Subcutaneous adipose tissue (tissue), 4 donors: Measurements from ENCODE around the gene MPP4. TPM values are rescaled to one million over a fixed set of nuclear protein-coding genes. Genes with fewer than 3 reads are reported as not detected.

Experiments used
- total RNA-seq, 4 donors: library from RNA; depleted of rRNA; stranded (reverse); fragments of >200 nt; gene quantifications; one replicate each; pipeline ENCODE4 v1.1.0, GENCODE V29; 2016
- TF ChIP-seq, protein P1 (sequence below): fragments of 450-650 bp; IDR thresholded peaks from one replicate; pipeline ENCODE4 v1.5.1; 2016; ENCODE audit warnings: low read depth, mild to moderate bottlenecking, control low read depth, antibody characterized with exemption, moderate library complexity

The MPP4 gene
- total RNA-seq, 4 donors from 2014 or later = 0.22 to 0.85 TPM; not detected in 2

DNA sequence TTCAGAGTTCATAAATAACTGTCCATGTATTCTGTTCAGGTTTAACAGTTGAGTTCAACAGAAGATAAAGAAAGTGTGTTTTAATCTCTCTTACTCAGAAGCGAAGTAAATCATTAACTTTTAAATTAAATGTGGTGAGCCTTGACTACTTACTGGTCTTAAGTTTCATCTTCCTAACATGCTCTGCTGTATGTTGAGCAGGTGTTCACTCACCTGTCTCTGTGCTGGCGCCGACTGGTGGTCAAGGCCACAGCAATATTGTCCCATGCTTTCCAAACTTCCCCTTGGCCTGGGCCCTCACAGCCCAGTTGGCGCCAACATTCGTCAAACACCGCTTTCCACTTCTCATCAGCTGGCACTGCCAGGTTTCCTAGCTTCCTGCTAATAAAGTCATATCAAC, 17.0 kb upstream of the MPP4 start:
- TF ChIP-seq, protein P1, sequence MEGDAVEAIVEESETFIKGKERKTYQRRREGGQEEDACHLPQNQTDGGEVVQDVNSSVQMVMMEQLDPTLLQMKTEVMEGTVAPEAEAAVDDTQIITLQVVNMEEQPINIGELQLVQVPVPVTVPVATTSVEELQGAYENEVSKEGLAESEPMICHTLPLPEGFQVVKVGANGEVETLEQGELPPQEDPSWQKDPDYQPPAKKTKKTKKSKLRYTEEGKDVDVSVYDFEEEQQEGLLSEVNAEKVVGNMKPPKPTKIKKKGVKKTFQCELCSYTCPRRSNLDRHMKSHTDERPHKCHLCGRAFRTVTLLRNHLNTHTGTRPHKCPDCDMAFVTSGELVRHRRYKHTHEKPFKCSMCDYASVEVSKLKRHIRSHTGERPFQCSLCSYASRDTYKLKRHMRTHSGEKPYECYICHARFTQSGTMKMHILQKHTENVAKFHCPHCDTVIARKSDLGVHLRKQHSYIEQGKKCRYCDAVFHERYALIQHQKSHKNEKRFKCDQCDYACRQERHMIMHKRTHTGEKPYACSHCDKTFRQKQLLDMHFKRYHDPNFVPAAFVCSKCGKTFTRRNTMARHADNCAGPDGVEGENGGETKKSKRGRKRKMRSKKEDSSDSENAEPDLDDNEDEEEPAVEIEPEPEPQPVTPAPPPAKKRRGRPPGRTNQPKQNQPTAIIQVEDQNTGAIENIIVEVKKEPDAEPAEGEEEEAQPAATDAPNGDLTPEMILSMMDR = no peak

DNA sequence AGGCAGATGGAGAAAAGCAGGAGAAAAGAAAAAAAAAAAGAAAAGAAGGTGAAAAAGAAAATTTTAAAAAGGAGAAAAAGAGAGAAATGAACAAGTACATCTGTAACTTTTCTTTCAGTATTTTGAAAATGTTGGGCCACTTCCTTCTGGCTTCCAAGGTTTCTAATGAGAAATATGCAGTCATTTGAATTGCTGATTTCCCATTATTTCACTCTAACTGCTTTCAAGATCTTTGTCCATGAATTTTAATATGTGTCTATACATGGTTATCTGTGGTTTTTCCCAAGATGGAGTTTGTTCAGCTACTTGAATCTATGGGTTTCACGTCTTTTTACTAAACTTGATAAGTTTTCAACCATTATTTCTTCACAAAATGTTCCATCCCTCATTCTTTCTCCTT, 14.3 kb upstream of the MPP4 start:
- TF ChIP-seq, protein P1 = no peak

DNA sequence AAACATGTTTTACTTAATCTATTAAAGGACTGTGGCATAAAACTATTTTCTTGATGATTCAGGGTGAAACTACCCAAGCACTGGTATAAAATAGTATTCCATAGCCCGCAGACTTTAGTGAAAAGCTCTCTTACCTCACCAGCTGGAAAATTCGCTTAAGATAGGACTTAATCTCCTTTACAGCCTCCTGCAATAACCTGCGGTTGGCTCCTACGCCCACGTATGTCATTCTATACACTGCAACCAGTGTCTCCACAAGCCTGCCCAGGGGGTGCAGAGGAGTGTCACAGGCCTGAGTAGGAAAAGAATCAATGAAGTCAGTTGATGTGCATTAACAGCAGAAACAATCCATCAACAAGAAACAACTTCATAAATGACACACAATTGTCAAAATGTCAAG, 11.3 kb upstream of the MPP4 start:
- TF ChIP-seq, protein P1 = no peak

DNA sequence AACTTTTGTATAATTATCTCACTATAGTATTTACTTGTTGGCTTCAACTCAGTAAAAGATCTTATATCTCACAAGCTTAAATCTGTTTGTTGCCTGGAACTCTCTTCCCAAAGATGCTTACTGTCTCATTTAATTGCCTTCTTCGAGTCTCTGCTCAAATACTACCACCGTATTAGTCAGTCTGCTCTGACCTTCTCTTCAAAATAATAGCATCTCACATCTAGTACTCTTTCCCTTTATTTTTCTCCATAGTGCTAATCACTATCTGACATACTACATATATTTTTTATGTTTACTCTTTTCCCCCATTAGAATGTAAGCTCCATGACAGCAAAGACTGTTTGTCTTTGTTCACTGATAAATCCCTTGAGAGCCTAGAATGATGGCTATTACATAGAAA, 10.6 kb upstream of the MPP4 start:
- TF ChIP-seq, protein P1 = no peak

DNA sequence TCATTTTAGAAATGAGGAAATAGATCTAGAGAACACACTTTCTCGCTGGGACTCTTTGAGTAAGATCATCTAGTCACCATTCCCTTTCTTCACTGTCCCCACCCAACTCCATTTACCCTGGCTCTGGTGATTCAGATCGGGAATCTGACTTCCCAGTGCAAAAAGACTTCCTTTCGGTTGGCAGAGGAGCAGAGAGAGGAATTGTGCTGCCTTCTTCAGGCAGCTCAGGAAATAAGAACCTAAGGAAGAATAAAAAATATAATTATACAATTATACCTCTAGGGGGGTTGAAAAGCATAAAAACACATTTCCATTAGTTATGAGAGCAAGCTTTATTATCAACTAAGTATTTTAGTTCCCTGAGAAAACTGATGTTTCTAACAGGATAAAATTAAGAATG, 9.3 kb upstream of the MPP4 start:
- TF ChIP-seq, protein P1 = no peak

DNA sequence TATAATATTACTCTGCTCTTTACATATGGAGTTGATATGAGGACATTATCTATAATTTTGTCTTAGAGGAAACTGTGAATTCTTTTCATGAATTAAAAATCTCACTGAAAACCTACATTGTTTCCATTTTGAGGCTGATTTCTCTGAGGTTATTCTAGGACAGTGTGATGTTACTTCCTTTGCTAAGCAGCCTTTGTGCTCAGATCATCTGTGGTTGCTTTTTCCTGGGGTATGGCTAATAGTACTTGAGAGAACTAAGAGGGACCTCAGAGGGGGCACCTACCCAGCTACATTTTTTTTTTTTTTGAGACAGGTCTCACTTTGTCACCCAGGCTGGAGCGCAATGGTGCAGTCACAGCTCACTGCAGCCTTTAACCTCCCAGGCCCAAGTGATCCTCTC, 8.7 kb upstream of the MPP4 start:
- TF ChIP-seq, protein P1 = no peak

DNA sequence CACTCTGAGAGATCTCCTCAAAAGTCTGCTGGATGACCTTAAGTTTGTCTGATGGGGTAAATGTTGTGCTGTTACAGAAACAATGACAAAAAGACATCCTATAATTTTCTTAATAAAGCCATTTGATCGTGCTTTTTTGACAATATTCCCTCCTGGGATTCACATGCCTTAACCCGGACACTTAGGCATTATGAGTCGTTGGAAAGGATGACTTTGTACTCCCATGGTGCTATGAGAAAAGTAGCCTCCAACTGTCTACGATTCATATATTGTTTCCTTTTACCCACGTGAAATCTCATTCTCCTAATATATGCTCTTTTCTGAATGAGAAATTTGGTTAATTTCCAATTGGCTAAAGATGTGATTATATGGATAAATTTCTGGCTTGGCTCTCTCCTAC, 6.1 kb upstream of the MPP4 start:
- TF ChIP-seq, protein P1 = no peak
